Kidney epithelial cell (primary cell): ENCODE data around the gene GAB4. TPM values are rescaled to one million over a fixed set of nuclear protein-coding genes. Genes with fewer than 3 reads are reported as not detected.

Source experiments
- DNase-seq: peaks from one replicate; pipeline ENCODE4 v3.0.0-alpha.2; 2010; ENCODE audit warnings: low read depth
- H3K27me3 ChIP-seq: 2 replicates; pipeline ENCODE4 v1.6.0; 2011; ENCODE audit warnings: low read length; ENCODE audit not compliant: control insufficient read depth, insufficient read depth
- H3K36me3 ChIP-seq: 2 replicates; pipeline ENCODE4 v1.5.1; 2011; ENCODE audit warnings: low read length; ENCODE audit not compliant: control insufficient read depth, insufficient read depth
- H3K4me3 ChIP-seq: 2 replicates; pipeline ENCODE4 v1.5.1; 2011; ENCODE audit warnings: low read depth, mild to moderate bottlenecking, control low read depth, low read length
- total RNA-seq: library from RNA; depleted of rRNA; stranded (reverse); fragments of >200 nt; gene quantifications from 2 replicates; pipeline ENCODE4 v1.2.3, GENCODE V29; 2015
- TF ChIP-seq, protein P1 (sequence below): IDR thresholded peaks from 2 replicates; pipeline ENCODE4 v1.5.1; 2011; ENCODE audit warnings: mild to moderate bottlenecking, moderate library complexity, low read length, control low read depth, inconsistent platforms; ENCODE audit not compliant: insufficient read depth, poor library complexity, severe bottlenecking

The GAB4 gene
- total RNA-seq, 1 donor from 2014 or later: not detected

DNA sequence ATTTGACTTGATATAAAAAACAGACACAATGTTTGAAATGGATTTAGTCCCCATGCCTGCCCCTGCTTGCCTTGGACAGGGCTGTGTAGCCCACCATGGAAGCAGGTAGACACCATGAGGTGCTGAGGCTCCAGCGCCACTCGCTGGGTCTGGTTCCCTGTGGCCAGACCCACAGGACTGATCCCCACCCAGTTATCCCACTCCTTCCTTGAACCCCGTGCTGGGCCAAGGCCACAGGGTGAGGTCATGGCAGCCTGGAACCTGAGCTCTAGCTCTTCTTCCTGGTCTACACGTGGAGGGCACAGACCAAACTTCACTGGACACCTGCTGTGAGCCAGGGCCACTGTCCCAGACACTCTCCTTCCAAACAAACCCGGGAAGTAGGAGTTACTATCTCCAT is 42.5 kb downstream of the GAB4 start:
- no peaks in the 10 kb centered on the region for H3K36me3 ChIP-seq
- H3K27me3 ChIP-seq: no peaks in the 10 kb centered on the region
- no peak overlapping the region for H3K4me3 ChIP-seq
- TF ChIP-seq, protein P1, sequence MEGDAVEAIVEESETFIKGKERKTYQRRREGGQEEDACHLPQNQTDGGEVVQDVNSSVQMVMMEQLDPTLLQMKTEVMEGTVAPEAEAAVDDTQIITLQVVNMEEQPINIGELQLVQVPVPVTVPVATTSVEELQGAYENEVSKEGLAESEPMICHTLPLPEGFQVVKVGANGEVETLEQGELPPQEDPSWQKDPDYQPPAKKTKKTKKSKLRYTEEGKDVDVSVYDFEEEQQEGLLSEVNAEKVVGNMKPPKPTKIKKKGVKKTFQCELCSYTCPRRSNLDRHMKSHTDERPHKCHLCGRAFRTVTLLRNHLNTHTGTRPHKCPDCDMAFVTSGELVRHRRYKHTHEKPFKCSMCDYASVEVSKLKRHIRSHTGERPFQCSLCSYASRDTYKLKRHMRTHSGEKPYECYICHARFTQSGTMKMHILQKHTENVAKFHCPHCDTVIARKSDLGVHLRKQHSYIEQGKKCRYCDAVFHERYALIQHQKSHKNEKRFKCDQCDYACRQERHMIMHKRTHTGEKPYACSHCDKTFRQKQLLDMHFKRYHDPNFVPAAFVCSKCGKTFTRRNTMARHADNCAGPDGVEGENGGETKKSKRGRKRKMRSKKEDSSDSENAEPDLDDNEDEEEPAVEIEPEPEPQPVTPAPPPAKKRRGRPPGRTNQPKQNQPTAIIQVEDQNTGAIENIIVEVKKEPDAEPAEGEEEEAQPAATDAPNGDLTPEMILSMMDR: no peak
- DNase-seq: no peak

DNA sequence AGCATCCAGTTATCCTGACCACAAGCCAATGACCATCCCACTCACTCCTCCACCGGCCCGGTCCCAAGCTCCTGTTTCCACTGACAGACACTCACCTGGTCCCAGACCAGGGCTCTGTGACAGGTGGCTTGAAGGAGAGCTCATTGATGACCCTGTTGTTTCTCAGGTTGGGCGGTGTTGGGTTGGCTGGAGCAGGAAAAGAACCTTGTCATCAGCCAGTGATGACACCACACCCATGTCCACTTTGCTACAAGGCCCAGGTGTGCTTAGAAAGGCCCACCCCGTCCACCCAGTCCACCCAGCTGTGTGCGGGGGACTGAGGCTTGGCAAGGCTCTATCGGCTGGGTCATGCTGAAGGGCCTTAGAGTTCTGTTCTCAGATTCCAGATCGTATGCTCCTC is 42.9 kb downstream of the GAB4 start:
- Histone ChIP-seq H3K36me3 (no peaks in the 10 kb centered on the region), H3K27me3 (no peaks in the 10 kb centered on the region), H3K4me3 (no peak overlapping the region)
- TF ChIP-seq, protein P1: no peak
- no peak for DNase-seq

DNA sequence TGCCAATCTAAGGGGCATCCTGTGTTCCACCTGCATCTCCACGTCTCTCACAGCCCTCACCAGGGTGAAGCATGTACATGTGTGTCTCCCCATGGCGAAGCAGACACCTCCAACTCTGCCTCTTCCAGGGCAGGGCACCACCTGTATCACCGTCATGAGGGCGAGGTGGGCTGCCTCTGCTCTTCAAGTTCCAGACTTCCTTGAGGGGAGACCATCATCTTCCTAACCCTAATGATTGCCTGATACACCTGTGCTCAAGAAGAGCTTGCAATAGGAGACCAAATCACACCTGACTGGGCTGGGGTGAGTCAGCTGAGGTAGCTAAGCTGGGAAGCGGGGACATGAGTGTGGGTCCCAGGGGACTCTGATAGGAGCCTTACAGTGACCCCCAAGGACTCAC is 43.7 kb downstream of the GAB4 start:
- no peaks in the 10 kb centered on the region for H3K27me3 ChIP-seq
- TF ChIP-seq, protein P1: no peak
- no peak overlapping the region for H3K4me3 ChIP-seq
- DNase-seq: no peak
- H3K36me3 ChIP-seq: no peaks in the 10 kb centered on the region

DNA sequence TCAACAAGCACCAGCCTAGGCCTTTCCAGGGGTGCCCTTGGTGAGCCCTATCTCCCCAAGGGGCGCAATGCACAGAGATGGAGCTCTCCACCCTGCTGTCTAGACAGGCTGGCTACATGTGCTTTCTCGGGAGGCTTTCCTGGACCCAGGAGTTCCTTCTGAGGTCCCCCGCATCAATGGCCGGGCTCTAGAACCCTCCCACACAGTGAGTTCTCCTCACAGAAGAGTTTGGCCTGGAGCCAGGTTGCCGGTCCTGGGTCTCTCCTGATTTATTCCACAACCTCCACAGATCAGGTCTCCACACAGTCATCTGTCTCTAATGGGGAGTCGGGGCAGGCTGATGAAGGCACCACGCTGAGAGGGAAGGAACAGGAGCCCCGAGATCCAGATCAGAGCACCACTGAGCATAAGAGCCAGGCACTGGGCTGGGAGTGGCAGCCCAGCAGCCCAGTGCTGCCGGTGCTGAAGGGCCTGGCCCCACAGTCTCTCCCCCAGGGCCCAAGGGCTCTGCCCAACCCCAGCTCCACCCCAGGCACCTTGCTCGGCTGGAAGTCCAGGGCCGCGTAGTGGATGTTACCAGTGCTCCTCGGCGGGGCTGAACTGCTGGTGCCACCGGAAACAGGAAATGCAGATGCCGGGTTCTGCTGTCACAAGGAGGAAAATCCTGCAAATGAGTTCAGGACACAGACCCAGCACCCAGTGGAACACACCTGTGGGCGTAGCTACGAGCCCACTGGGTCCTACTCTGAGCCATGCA is 44.7 kb downstream of the GAB4 start:
- TF ChIP-seq, protein P1: no peak
- H3K36me3 ChIP-seq: no peaks in the 10 kb centered on the region
- no peak for DNase-seq
- H3K27me3 ChIP-seq: no peaks in the 10 kb centered on the region
- no peak overlapping the region for H3K4me3 ChIP-seq

DNA sequence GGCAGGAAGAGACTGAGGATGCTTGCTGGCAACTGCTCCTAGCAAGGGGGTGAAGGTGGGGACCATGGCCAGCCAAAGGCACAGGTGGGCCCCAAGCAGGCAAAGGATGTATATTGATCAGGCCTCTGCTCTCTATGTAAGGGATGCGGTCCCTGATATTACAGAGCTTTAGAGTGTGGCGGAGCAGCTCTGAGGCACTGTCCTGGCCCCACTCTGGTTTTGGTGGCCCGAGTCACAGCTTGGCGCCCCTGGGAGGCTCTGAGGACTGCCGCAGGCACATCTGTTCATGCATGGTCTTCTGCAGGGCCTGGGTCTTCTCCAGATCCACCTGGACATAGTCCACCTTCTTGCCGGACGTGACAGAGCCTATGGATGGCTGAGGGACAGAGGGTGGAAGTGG is 45.5 kb downstream of the GAB4 start:
- H3K27me3 ChIP-seq: no peaks in the 10 kb centered on the region
- H3K36me3 ChIP-seq: no peaks in the 10 kb centered on the region
- TF ChIP-seq, protein P1: no peak
- DNase-seq: no peak
- no peak overlapping the region for H3K4me3 ChIP-seq
